HUES48 (cell line): ENCODE measurements around the gene CTSH.
"Not testable (repeated sequence)": the region's sequence is repeated elsewhere in the genome, so short reads cannot be mapped to it uniquely, and the experiment has no call there.

ENCODE experiments used
- H3K27ac ChIP-seq: one replicate; pipeline ENCODE4 v1.7.0; 2013; ENCODE audit warnings: low read depth, low read length, inconsistent platforms
- H3K27me3 ChIP-seq: 2 replicates; pipeline ENCODE4 v1.6.1; 2013; ENCODE audit warnings: mild to moderate bottlenecking, low read length; ENCODE audit not compliant: control insufficient read depth, insufficient read depth
- H3K36me3 ChIP-seq: 2 replicates; pipeline ENCODE4 v1.6.1; 2013; ENCODE audit warnings: low read length; ENCODE audit not compliant: control insufficient read depth, insufficient read depth
- H3K4me1 ChIP-seq: 2 replicates; pipeline ENCODE4 v1.6.1; 2013; ENCODE audit warnings: mild to moderate bottlenecking, low read length; ENCODE audit not compliant: control insufficient read depth, insufficient read depth
- H3K4me3 ChIP-seq: 2 replicates; pipeline ENCODE4 v1.5.1; 2013; ENCODE audit warnings: mild to moderate bottlenecking, low read depth, low read length
- H3K9ac ChIP-seq: 2 replicates; pipeline ENCODE4 v1.6.1; 2013; ENCODE audit warnings: mild to moderate bottlenecking, low read depth, low read length, moderate library complexity
- H3K9me3 ChIP-seq: 2 replicates; pipeline ENCODE4 v1.6.1; 2013; ENCODE audit warnings: low read length; ENCODE audit not compliant: control insufficient read depth, insufficient read depth

CTSH gene

GRCh38 chr15:78928176-78928575 lies 16.7 kb downstream of the CTSH start:
- H3K36me3 ChIP-seq, result not testable (repeated sequence)

GRCh38 chr15:78927077-78927790 lies 17.6 kb downstream of the CTSH start:
- Histone ChIP-seq H3K9ac (no peak overlapping the region), H3K9me3 (no peaks in the 10 kb centered on the region), H3K4me1 (no peaks in the 10 kb centered on the region), H3K27ac (no peak overlapping the region), H3K27me3 (no peaks in the 10 kb centered on the region), H3K36me3 (peaks cover 12% of the 10 kb centered on the region), H3K4me3 (no peak overlapping the region)

More at GRCh38 chr15:78928176-78928575, 16.7 kb downstream of the CTSH start:
- H3K4me3 ChIP-seq, H3K27me3 ChIP-seq, H3K9me3 ChIP-seq, H3K9ac ChIP-seq, H3K27ac ChIP-seq, H3K4me1 ChIP-seq: not testable (repeated sequence)

- Histone ChIP-seq H3K27ac (no peak overlapping the region), H3K9me3 (no peaks in the 10 kb centered on the region), H3K36me3 (peaks cover 23% of the 10 kb centered on the region), H3K9ac (no peak overlapping the region), H3K4me1 (no peaks in the 10 kb centered on the region), H3K27me3 (no peaks in the 10 kb centered on the region), H3K4me3 (no peak overlapping the region)
Observed at GRCh38 chr15:78925956-78926743, 18.7 kb downstream of the CTSH start.

- Histone ChIP-seq H3K27me3 (no peaks in the 10 kb centered on the region), H3K27ac (no peak overlapping the region), H3K4me1 (no peaks in the 10 kb centered on the region), H3K36me3 (peaks cover 26% of the 10 kb centered on the region), H3K9me3 (no peaks in the 10 kb centered on the region), H3K9ac (no peak overlapping the region), H3K4me3 (no peak overlapping the region)
Observed at GRCh38 chr15:78925076-78925624, 19.7 kb downstream of the CTSH start.

GRCh38 chr15:78923480-78924360 lies 21.1 kb downstream of the CTSH start:
- H3K4me3 ChIP-seq, result no peak overlapping the region
- H3K9ac ChIP-seq, result no peak overlapping the region
- peaks cover 31% of the 10 kb centered on the region for H3K36me3 ChIP-seq
- no peaks in the 10 kb centered on the region for H3K27me3 ChIP-seq
- H3K4me1 ChIP-seq, result no peaks in the 10 kb centered on the region
- H3K27ac ChIP-seq, result no peak overlapping the region
- H3K9me3 ChIP-seq, result no peaks in the 10 kb centered on the region

GRCh38 chr15:78923015-78923414 lies 21.8 kb downstream of the CTSH start:
- no peaks in the 10 kb centered on the region for H3K4me1 ChIP-seq
- no peak overlapping the region for H3K9ac ChIP-seq
- H3K36me3 ChIP-seq, result peaks cover 31% of the 10 kb centered on the region

GRCh38 chr15:78922527-78922926 lies 22.3 kb downstream of the CTSH start:
- H3K4me3 ChIP-seq, result no peak overlapping the region
- H3K4me1 ChIP-seq, result no peaks in the 10 kb centered on the region
- H3K27me3 ChIP-seq, result no peaks in the 10 kb centered on the region
- no peaks in the 10 kb centered on the region for H3K9me3 ChIP-seq
- no peak overlapping the region for H3K9ac ChIP-seq
- no peak overlapping the region for H3K27ac ChIP-seq
- H3K36me3 ChIP-seq, result peaks cover 35% of the 10 kb centered on the region

More at GRCh38 chr15:78923015-78923414, 21.8 kb downstream of the CTSH start:
- H3K4me3 ChIP-seq, result no peak overlapping the region
- H3K9me3 ChIP-seq, result no peaks in the 10 kb centered on the region
- no peaks in the 10 kb centered on the region for H3K27me3 ChIP-seq
- H3K27ac ChIP-seq, result no peak overlapping the region

- peaks cover 35% of the 10 kb centered on the region for H3K36me3 ChIP-seq
- no peak overlapping the region for H3K9ac ChIP-seq
- no peak overlapping the region for H3K4me3 ChIP-seq
- H3K9me3 ChIP-seq, result no peaks in the 10 kb centered on the region
- no peak overlapping the region for H3K27ac ChIP-seq
- H3K4me1 ChIP-seq, result no peaks in the 10 kb centered on the region
- no peaks in the 10 kb centered on the region for H3K27me3 ChIP-seq
Observed at GRCh38 chr15:78921940-78922339, 22.9 kb downstream of the CTSH start.

GRCh38 chr15:78921517-78921916 lies 23.3 kb downstream of the CTSH start:
- Histone ChIP-seq H3K9ac (no peak overlapping the region), H3K4me3 (no peak overlapping the region), H3K4me1 (no peaks in the 10 kb centered on the region), H3K36me3 (peaks cover 35% of the 10 kb centered on the region), H3K27ac (no peak overlapping the region), H3K9me3 (no peaks in the 10 kb centered on the region), H3K27me3 (no peaks in the 10 kb centered on the region)

GRCh38 chr15:78917888-78918287 lies 27.0 kb downstream of the CTSH start:
- H3K36me3 ChIP-seq, result peaks cover 44% of the 10 kb centered on the region

More at GRCh38 chr15:78917888-78918287, 27.0 kb downstream of the CTSH start:
- Histone ChIP-seq H3K27me3 (no peaks in the 10 kb centered on the region), H3K4me3 (no peak overlapping the region), H3K9me3 (no peaks in the 10 kb centered on the region), H3K9ac (no peak overlapping the region), H3K27ac (no peak overlapping the region), H3K4me1 (no peaks in the 10 kb centered on the region)
